Type B pancreatic cell (in vitro differentiated cells): Measurements from ENCODE around the gene NRCAM. TPM values are rescaled to one million over a fixed set of nuclear protein-coding genes. Genes with fewer than 3 reads are reported as not detected.

ENCODE experiments used
- DNase-seq: peaks from one replicate; pipeline ENCODE4 v3.0.0; 2021; ENCODE audit warnings: mixed read lengths; ENCODE audit not compliant: unreplicated experiment; ENCODE audit errors: extremely low spot score
- H3K27ac Mint-ChIP-seq: 2 replicates; pipeline ENCODE4 v1.8.0; 2021; ENCODE audit warnings: mild to moderate bottlenecking, mixed read lengths
- H3K27me3 Mint-ChIP-seq: 2 replicates; pipeline ENCODE4 v1.8.0; 2021; ENCODE audit warnings: mixed read lengths
- H3K36me3 Mint-ChIP-seq: 2 replicates; pipeline ENCODE4 v1.8.0; 2021; ENCODE audit warnings: mixed read lengths
- H3K4me1 Mint-ChIP-seq: one replicate; pipeline ENCODE4 v1.8.0; 2021; ENCODE audit warnings: mixed read lengths; ENCODE audit not compliant: unreplicated experiment
- H3K4me3 Mint-ChIP-seq: 2 replicates; pipeline ENCODE4 v1.8.0; 2021; ENCODE audit warnings: mild to moderate bottlenecking, mixed read lengths
- H3K9me3 Mint-ChIP-seq: 2 replicates; pipeline ENCODE4 v1.8.0; 2021; ENCODE audit warnings: mixed read lengths
- CTCF ChIP-seq: fragments of 200-600 bp; sonication (generic); conservative IDR thresholded peaks from 2 replicates; pipeline ENCODE4 v1.5.0; 2021; ENCODE audit warnings: antibody characterized with exemption, mild to moderate bottlenecking
- total RNA-seq: library from RNA; stranded (reverse); gene quantifications from 2 replicates; pipeline ENCODE4 v1.2.1, GENCODE V29; 2021; ENCODE audit warnings: low replicate concordance

NRCAM gene
- total RNA-seq, 1 donor from 2014 or later = 41.0 TPM

- H3K36me3 Mint-ChIP-seq = peaks cover 8% of the 10 kb centered on the region
- no peaks in the 10 kb centered on the region for H3K9me3 Mint-ChIP-seq
- no peak for DNase-seq
- H3K27ac Mint-ChIP-seq = no peak overlapping the region
- H3K4me3 Mint-ChIP-seq = no peak overlapping the region
- no peak for TF ChIP-seq CTCF
- peaks cover 13% of the 10 kb centered on the region for H3K4me1 Mint-ChIP-seq
- no peaks in the 10 kb centered on the region for H3K27me3 Mint-ChIP-seq
Measured at GRCh38 chr7:108224387-108224786, 231.8 kb downstream of the NRCAM start.

DNA sequence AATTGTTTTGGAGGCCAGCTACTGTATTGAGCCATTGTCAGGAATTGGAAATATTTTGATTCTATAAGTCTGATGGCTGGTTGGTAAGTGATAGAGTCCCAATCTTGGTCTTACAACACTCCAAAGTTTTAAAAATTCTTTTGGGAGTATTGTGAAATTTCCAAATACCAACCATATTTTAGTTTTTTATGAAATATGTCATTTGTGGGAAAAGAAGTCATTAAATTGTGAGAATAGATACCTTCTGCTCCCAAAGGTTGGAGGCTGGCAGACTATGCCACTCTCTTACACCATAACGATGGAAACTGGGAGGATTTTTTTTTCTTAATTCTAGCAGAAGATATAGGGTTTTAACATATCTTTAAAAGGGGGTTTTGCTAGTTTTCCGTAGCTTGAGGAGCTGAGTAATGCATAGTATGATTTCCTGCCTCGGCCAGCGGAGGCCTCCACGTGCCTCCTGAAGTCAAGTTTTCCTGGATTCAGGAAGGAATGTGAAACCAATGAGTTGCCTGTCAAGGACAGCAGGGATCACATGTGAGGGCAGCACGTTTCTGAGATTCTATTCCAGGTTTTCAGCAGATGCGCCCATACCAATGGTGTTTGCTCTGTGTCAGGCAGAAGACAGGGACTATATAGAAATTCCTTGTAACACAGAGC, 233.9 kb downstream of the NRCAM start:
- no peaks in the 10 kb centered on the region for H3K9me3 Mint-ChIP-seq
- H3K27ac Mint-ChIP-seq = no peak overlapping the region
- DNase-seq = no peak
- no peak for TF ChIP-seq CTCF
- H3K27me3 Mint-ChIP-seq = no peaks in the 10 kb centered on the region
- no peak overlapping the region for H3K4me3 Mint-ChIP-seq
- H3K36me3 Mint-ChIP-seq = peaks cover 14% of the 10 kb centered on the region
- peaks cover 10% of the 10 kb centered on the region for H3K4me1 Mint-ChIP-seq

- peaks cover 24% of the 10 kb centered on the region for H3K36me3 Mint-ChIP-seq
- H3K9me3 Mint-ChIP-seq = peaks cover 11% of the 10 kb centered on the region
- no peaks in the 10 kb centered on the region for H3K27me3 Mint-ChIP-seq
- no peak overlapping the region for H3K27ac Mint-ChIP-seq
- no peak for TF ChIP-seq CTCF
- no peak overlapping the region for H3K4me3 Mint-ChIP-seq
- no peak for DNase-seq
- no peaks in the 10 kb centered on the region for H3K4me1 Mint-ChIP-seq
Measured at GRCh38 chr7:108211382-108212201, 244.6 kb downstream of the NRCAM start.

DNA sequence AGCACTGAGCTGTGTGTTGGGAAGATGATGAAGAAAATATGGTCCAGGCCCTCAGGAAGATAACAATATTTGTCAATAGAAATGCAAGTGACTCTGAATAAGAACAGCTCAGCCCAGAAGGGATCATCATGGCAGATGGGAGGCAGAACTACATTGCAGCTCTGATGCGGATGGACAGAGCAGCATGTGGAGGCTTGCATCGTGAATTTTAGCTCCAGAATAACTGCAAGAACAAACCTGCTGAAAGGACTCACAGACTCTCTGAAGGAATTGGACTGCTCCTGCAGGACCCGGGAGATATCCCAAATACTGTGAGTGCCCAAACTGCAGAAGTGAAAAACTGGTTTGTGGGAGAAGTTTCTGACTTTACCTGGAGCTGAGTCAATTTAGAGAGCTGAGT, 245.4 kb downstream of the NRCAM start:
- H3K27me3 Mint-ChIP-seq = no peaks in the 10 kb centered on the region
- no peak for DNase-seq
- H3K27ac Mint-ChIP-seq = no peak overlapping the region
- peaks cover 19% of the 10 kb centered on the region for H3K36me3 Mint-ChIP-seq
- no peak for TF ChIP-seq CTCF
- no peak overlapping the region for H3K4me3 Mint-ChIP-seq
- H3K9me3 Mint-ChIP-seq = peaks cover 11% of the 10 kb centered on the region
- no peaks in the 10 kb centered on the region for H3K4me1 Mint-ChIP-seq

DNA sequence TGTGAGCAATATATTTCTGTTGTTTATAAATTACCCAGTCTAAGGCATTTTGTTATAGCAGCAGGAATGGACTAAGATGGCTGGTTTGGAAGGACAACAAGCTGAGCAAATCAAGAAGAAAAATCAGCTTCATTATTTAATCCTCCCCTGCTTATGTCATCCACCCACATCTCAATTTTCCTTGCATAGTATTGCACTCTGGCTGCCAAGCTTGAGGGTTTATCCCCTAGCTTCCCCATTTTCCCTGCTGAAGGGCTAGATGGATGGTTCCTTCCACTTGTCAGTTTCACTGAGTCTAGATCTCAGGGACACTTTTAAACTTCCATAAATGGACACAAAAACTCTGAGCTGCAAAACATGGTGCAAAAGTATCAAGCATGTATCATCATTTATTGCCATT, 250.9 kb downstream of the NRCAM start:
- no peaks in the 10 kb centered on the region for H3K9me3 Mint-ChIP-seq
- peaks cover 4% of the 10 kb centered on the region for H3K4me1 Mint-ChIP-seq
- no peaks in the 10 kb centered on the region for H3K27me3 Mint-ChIP-seq
- no peak for DNase-seq
- H3K27ac Mint-ChIP-seq = no peak overlapping the region
- no peak for TF ChIP-seq CTCF
- H3K36me3 Mint-ChIP-seq = no peaks in the 10 kb centered on the region
- H3K4me3 Mint-ChIP-seq = no peak overlapping the region
